Naive thymus-derived CD4-positive, alpha-beta T cell (primary cell): ENCODE data around the gene PIP5K1B. TPM values are rescaled to one million over a fixed set of nuclear protein-coding genes. Genes with fewer than 3 reads are reported as not detected.

Experiments
- ATAC-seq: fragments of 150-1000 bp; cut with Tn5 transposase; 2 replicates; pipeline ENCODE4 v1.10.0; 2021; ENCODE audit warnings: mild to moderate bottlenecking, moderate library complexity
- CTCF ChIA-PET: fragments of 350-600 bp; sonication (Branson Sonifier 250); formaldehyde crosslinking; loops from one replicate; lab custom pipeline; 2021; ENCODE audit warnings: antibody characterized with exemption; lab: Charles Lee
- POLR2A ChIA-PET: fragments of 350-600 bp; sonication (Branson Sonifier 250); formaldehyde crosslinking; loops from one replicate; lab custom pipeline; 2021; ENCODE audit warnings: antibody characterized with exemption, inconsistent platforms; lab: Charles Lee
- DNase-seq, 9 donors: peaks; one replicate each; pipeline versions ENCODE4 v3.0.0 to v3.0.0-alpha.2; 2020 to 2022; ENCODE audit warnings: mixed read lengths in 1 of 9
- H3K27ac ChIP-seq: one replicate; pipeline ENCODE4 v1.7.0; 2013; ENCODE audit warnings: mild to moderate bottlenecking, low read depth, low read length, moderate library complexity
- H3K27me3 ChIP-seq, 2 donors: one replicate each; pipeline ENCODE4 v1.7.0; 2013; ENCODE audit warnings: low read length in 2 of 2, mild to moderate bottlenecking in 2 of 2, moderate library complexity in 2 of 2; ENCODE audit not compliant: control insufficient read depth in 2 of 2, insufficient read depth in 2 of 2
- H3K36me3 ChIP-seq, 3 experiments: 1 replicate in 2 of 3; 2 replicates in 1 of 3; pipeline ENCODE4 v1.7.0; 2013; ENCODE audit warnings: low read length in 3 of 3, mild to moderate bottlenecking in 3 of 3, moderate library complexity in 1 of 3; ENCODE audit not compliant: insufficient read depth in 3 of 3, control insufficient read depth in 2 of 3
- H3K4me1 ChIP-seq, 2 donors: one replicate each; pipeline ENCODE4 v1.7.0; 2013; ENCODE audit warnings: low read length in 2 of 2, mild to moderate bottlenecking in 2 of 2, moderate library complexity in 1 of 2; ENCODE audit not compliant: control insufficient read depth in 2 of 2, insufficient read depth in 2 of 2
- H3K4me3 ChIP-seq: 2 replicates; pipeline ENCODE4 v1.7.0; 2013; ENCODE audit warnings: mild to moderate bottlenecking, low read length
- H3K9me3 ChIP-seq, 3 experiments: 1 replicate in 2 of 3; 2 replicates in 1 of 3; pipeline ENCODE4 v1.7.0; 2013; ENCODE audit warnings: low read length in 3 of 3; ENCODE audit not compliant: control insufficient read depth in 2 of 3
- H3K27ac Mint-ChIP-seq, 9 donors: one replicate each; pipeline ENCODE4 v1.8.0; 2020 to 2022; ENCODE audit warnings: mixed read lengths in 9 of 9, mild to moderate bottlenecking in 8 of 9, moderate library complexity in 5 of 9, inconsistent platforms in 2 of 9
- H3K27me3 Mint-ChIP-seq, 5 donors: one replicate each; pipeline ENCODE4 v1.8.0; 2021 to 2022; ENCODE audit warnings: mixed read lengths in 5 of 5, mild to moderate bottlenecking in 1 of 5
- H3K36me3 Mint-ChIP-seq, 5 donors: one replicate each; pipeline ENCODE4 v1.8.0; 2020 to 2022; ENCODE audit warnings: mixed read lengths in 5 of 5, mild to moderate bottlenecking in 3 of 5, inconsistent platforms in 1 of 5
- H3K4me1 Mint-ChIP-seq, 7 donors: one replicate each; pipeline ENCODE4 v1.8.0; 2020 to 2022; ENCODE audit warnings: mixed read lengths in 7 of 7, mild to moderate bottlenecking in 3 of 7, inconsistent platforms in 1 of 7
- H3K4me3 Mint-ChIP-seq, 10 donors: one replicate each; pipeline ENCODE4 v1.8.0; 2020 to 2022; ENCODE audit warnings: mild to moderate bottlenecking in 10 of 10, mixed read lengths in 10 of 10, moderate library complexity in 6 of 10, inconsistent platforms in 2 of 10
- H3K9me3 Mint-ChIP-seq, 11 donors: one replicate each; pipeline ENCODE4 v1.8.0; 2020 to 2022; ENCODE audit warnings: mixed read lengths in 11 of 11, mild to moderate bottlenecking in 4 of 11, inconsistent platforms in 1 of 11, moderate library complexity in 1 of 11
- intact Hi-C, 2 donors: fragments of 100-400 bp; cut with micrococcal nuclease; formaldehyde crosslinking; loops; one replicate each; pipeline ENCODE4 v1.15.1; 2023
- polyA plus RNA-seq, 2 donors: library from polyadenylated mRNA; unstranded; fragments of 300-500 nt; fragmentation: Illumina TruSeq; gene quantifications; one replicate each; pipeline ENCODE4 v1.2.3, GENCODE V29; 2021
- total RNA-seq, 6 experiments: library from RNA in 5 of 6; stranded (reverse) in 5 of 6; gene quantifications; 1 replicate in 5 of 6; 2 replicates in 1 of 6; pipeline ENCODE4 v1.2.3 and lab custom pipeline; 2021 to 2026

Gene PIP5K1B
- total and polyA plus RNA-seq, 7 experiments from 2014 or later = 0.08 to 4.2 (median 0.54) TPM

DNA sequence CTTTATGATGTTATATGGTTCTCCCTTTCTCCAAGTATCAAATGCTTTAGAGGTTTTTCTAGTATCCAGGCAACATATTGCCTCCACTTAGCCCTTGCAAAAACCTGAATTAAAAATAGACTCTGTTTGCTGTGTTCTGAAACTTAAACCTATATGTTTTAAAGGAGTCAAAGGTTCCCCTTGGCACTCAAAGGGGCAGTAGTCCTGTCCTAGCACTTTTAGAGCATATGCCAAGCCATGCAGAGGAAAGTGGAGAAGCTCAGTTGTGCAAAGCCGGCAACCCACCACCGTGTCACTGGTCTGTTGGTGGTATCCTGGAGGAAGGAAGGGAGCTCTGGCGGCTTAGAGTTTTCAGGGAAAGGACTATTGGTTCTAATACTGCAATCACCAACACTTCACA lies 154.3 kb downstream of the PIP5K1B start:
- H3K36me3 ChIP-seq = no peaks in the 10 kb centered on the region
- Mint-ChIP-seq H3K4me1 (peaks cover 0 to 7% (median 0%) of the 10 kb centered on the region in 7 donors), H3K9me3 (no peaks in the 10 kb centered on the region), H3K27ac (no peak overlapping the region), H3K4me3 (no peak overlapping the region), H3K27me3 (peaks cover 0 to 10% (median 3%) of the 10 kb centered on the region in 5 donors), H3K36me3 (peaks cover 0 to 4% (median 0%) of the 10 kb centered on the region in 5 donors)
- CTCF ChIA-PET = no interaction called here
- H3K9me3 ChIP-seq = no peaks in the 10 kb centered on the region
- POLR2A ChIA-PET = no interaction called here
- ATAC-seq (no peak), DNase-seq (no peak)
- no peak overlapping the region for H3K27ac ChIP-seq
- H3K27me3 ChIP-seq = no peaks in the 10 kb centered on the region
- no peaks in the 10 kb centered on the region for H3K4me1 ChIP-seq
- no peak overlapping the region for H3K4me3 ChIP-seq
- intact Hi-C loops = no loop called here

DNA sequence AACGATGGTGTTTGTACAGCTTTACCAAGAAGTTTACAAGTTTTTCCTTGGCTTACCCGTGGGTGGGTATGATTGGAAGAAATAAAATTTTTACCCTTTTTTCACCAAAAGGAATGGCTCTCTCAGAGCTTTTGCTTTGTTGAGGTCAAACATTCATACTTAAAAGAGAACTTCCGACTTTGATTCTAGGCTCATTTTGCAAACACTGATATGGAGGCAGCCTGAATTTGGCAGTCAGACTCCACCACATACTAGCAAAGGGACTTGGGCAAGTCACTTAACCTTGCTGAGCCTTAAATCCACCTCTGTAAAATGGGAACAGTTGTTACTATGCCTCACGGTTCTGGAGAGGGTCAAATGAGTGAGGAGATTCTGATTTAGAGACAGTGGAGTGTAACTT lies 155.4 kb downstream of the PIP5K1B start:
- no peak overlapping the region for H3K4me3 Mint-ChIP-seq
- peaks cover 0 to 10% (median 3%) of the 10 kb centered on the region in 5 donors for H3K27me3 Mint-ChIP-seq
- ATAC-seq (no peak), DNase-seq (no peak)
- no peak overlapping the region for H3K27ac ChIP-seq
- no peaks in the 10 kb centered on the region for H3K27me3 ChIP-seq
- peaks cover 0 to 4% (median 0%) of the 10 kb centered on the region in 5 donors for H3K36me3 Mint-ChIP-seq
- no peaks in the 10 kb centered on the region for H3K4me1 ChIP-seq
- H3K36me3 ChIP-seq = no peaks in the 10 kb centered on the region
- CTCF ChIA-PET = no interaction called here
- POLR2A ChIA-PET = no interaction called here
- peaks cover 0 to 4% (median 0%) of the 10 kb centered on the region in 7 donors for H3K4me1 Mint-ChIP-seq
- no peak overlapping the region for H3K4me3 ChIP-seq
- intact Hi-C loops = no loop called here
- H3K27ac Mint-ChIP-seq = no peak overlapping the region
- no peaks in the 10 kb centered on the region for H3K9me3 ChIP-seq
- no peaks in the 10 kb centered on the region for H3K9me3 Mint-ChIP-seq

DNA sequence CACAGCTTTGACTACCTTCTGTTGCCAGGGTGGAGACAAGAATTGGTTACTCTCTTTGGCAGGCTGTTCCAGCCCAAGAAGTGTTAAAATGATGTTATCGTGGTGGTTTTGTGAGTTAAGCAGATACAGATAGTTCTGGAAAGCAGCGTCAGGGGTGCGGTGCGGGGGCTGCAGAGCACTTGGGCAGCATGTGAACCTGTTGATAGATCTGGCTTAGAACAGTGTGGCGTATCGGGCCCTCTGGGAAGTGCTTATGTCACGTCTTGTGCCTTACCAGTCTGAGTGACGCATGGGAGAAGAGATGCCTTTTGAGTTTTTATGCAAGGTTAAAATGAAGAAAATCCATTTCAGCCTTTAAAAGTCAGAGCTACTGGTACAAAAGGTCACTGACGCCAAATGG lies 156.4 kb downstream of the PIP5K1B start:
- H3K4me3 ChIP-seq = no peak overlapping the region
- H3K9me3 ChIP-seq = no peaks in the 10 kb centered on the region
- H3K27ac ChIP-seq = no peak overlapping the region
- no peaks in the 10 kb centered on the region for H3K4me1 ChIP-seq
- H3K36me3 ChIP-seq = no peaks in the 10 kb centered on the region
- ChIA-PET CTCF (no interaction called here), POLR2A (no interaction called here)
- Mint-ChIP-seq H3K36me3 (peaks cover 0 to 4% (median 0%) of the 10 kb centered on the region in 5 donors), H3K27ac (no peak overlapping the region), H3K27me3 (peaks cover 0 to 8% (median 3%) of the 10 kb centered on the region in 5 donors), H3K4me3 (no peak overlapping the region), H3K9me3 (no peaks in the 10 kb centered on the region), H3K4me1 (peaks cover 0 to 1% (median 0%) of the 10 kb centered on the region in 7 donors)
- DNase-seq = no peak
- H3K27me3 ChIP-seq = no peaks in the 10 kb centered on the region
- no peak for ATAC-seq
- intact Hi-C loops = no loop called here

DNA sequence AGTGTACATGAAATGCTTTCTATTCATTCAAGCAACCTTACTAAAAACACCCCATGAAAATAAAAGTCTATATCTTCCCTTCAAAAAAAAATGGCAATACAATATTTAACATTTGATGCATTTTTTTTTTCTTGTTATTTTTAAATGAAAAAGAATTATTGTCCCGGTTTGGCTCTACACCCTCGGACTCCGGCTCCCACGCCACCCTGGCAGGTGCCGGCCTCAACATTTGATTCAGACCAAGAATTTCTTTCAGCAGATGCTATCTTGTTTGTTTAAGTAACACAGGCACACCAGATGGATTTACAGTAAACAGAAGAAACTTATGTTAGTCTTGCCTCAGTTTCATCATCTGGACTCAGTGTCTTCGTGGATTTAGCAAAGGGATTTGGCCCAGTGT lies 162.0 kb downstream of the PIP5K1B start:
- no peaks in the 10 kb centered on the region for H3K9me3 ChIP-seq
- Mint-ChIP-seq H3K27me3 (peaks cover 0 to 2% (median 0%) of the 10 kb centered on the region in 5 donors), H3K4me3 (no peak overlapping the region), H3K4me1 (peaks cover 0 to 1% (median 0%) of the 10 kb centered on the region in 7 donors), H3K9me3 (no peaks in the 10 kb centered on the region), H3K36me3 (peaks cover 0 to 4% (median 0%) of the 10 kb centered on the region in 5 donors), H3K27ac (no peak overlapping the region)
- DNase-seq (no peak), ATAC-seq (no peak)
- no peaks in the 10 kb centered on the region for H3K36me3 ChIP-seq
- CTCF ChIA-PET = no interaction called here
- no peak overlapping the region for H3K27ac ChIP-seq
- intact Hi-C loops = no loop called here
- H3K27me3 ChIP-seq = no peaks in the 10 kb centered on the region
- H3K4me3 ChIP-seq = no peak overlapping the region
- POLR2A ChIA-PET = no interaction called here
- H3K4me1 ChIP-seq = no peaks in the 10 kb centered on the region

DNA sequence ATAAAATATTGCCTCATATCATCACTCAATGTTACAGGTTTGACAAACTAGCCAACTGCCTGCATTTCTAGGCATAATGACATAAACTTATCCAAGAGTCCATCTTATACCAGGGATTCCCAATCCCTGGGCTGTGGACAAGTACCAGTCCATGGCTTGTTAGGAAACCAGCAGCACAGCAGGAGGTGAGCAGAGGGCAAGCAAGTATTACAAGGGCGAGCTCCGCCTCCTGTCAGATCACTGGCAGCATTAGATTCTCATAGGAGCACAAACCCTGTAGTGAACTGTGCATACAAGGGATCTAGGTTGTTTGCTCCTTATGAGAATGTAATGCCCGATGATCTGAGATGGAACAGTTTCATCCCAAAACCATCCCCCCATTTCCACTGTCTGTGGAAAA lies 164.0 kb downstream of the PIP5K1B start:
- Histone ChIP-seq H3K9me3 (no peaks in the 10 kb centered on the region), H3K4me1 (no peaks in the 10 kb centered on the region), H3K36me3 (no peaks in the 10 kb centered on the region), H3K4me3 (no peak overlapping the region), H3K27ac (no peak overlapping the region), H3K27me3 (no peaks in the 10 kb centered on the region)
- CTCF ChIA-PET = no interaction called here
- ATAC-seq = no peak
- H3K27ac Mint-ChIP-seq = no peak overlapping the region
- POLR2A ChIA-PET = interaction anchor here (0.6 kb wide), 1 partner anchor 12 kb away, joined by 3 read pairs; no protein-coding TSS in a partner anchor
- intact Hi-C loops = no loop called here
- no peak overlapping the region for H3K4me3 Mint-ChIP-seq
- no peaks in the 10 kb centered on the region for H3K9me3 Mint-ChIP-seq
- no peaks in the 10 kb centered on the region for H3K27me3 Mint-ChIP-seq
- H3K4me1 Mint-ChIP-seq = peaks cover 0 to under 1% (median 0%) of the 10 kb centered on the region in 7 donors
- peaks cover 0 to 2% (median 0%) of the 10 kb centered on the region in 5 donors for H3K36me3 Mint-ChIP-seq
- no peak for DNase-seq

DNA sequence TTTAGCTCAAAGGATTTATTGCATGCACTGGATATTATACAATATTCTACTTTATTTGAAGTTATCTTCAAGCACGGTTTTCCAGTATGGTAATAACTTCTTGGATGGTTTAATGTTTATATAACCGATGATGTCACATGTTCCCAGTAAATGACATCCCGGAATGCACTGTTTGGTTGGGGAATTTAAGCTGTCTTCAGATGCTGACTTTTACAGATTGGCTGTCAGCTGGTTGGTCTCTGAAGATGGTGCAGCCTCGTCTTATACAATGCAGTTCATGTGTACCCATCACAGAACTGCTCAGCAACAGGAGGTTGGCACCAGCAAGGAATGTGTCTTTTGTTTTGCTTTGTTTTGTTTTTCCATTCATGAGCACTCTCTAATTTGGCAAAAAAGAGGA lies 165.0 kb downstream of the PIP5K1B start:
- Histone ChIP-seq H3K9me3 (no peaks in the 10 kb centered on the region), H3K27me3 (no peaks in the 10 kb centered on the region), H3K27ac (no peak overlapping the region), H3K4me3 (no peak overlapping the region), H3K4me1 (no peaks in the 10 kb centered on the region), H3K36me3 (no peaks in the 10 kb centered on the region)
- ChIA-PET CTCF (no interaction called here), POLR2A (no interaction called here)
- no peaks in the 10 kb centered on the region for H3K4me1 Mint-ChIP-seq
- DNase-seq (no peak), ATAC-seq (no peak)
- intact Hi-C loops = no loop called here
- H3K4me3 Mint-ChIP-seq = no peak overlapping the region
- no peaks in the 10 kb centered on the region for H3K36me3 Mint-ChIP-seq
- no peaks in the 10 kb centered on the region for H3K9me3 Mint-ChIP-seq
- no peaks in the 10 kb centered on the region for H3K27me3 Mint-ChIP-seq
- no peak overlapping the region for H3K27ac Mint-ChIP-seq

DNA sequence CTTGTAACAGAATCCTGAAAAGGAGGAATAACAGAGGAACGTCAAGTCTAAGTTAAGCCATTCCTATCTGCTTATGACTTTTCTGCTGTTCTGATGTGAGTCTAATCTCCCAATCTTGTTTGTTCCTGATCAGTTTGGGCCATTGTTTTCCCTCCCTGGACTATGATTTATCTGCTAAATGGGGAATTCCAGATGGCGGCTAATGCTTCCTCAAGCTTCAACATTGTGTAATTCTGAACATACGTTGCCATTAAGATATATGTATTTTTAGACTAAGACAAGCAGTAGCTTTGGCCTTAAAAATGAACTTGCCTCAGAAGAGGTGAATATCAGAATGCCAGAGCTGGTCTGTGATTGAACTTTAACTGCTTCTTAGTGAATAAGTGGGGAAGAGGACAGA lies 166.2 kb downstream of the PIP5K1B start:
- no peaks in the 10 kb centered on the region for H3K4me1 Mint-ChIP-seq
- intact Hi-C loops = no loop called here
- no peak for DNase-seq
- ChIA-PET CTCF (no interaction called here), POLR2A (no interaction called here)
- no peaks in the 10 kb centered on the region for H3K27me3 Mint-ChIP-seq
- H3K27ac Mint-ChIP-seq = no peak overlapping the region
- no peaks in the 10 kb centered on the region for H3K9me3 ChIP-seq
- H3K9me3 Mint-ChIP-seq = no peaks in the 10 kb centered on the region
- no peaks in the 10 kb centered on the region for H3K36me3 ChIP-seq
- H3K36me3 Mint-ChIP-seq = no peaks in the 10 kb centered on the region
- no peaks in the 10 kb centered on the region for H3K4me1 ChIP-seq
- no peak for ATAC-seq
- no peaks in the 10 kb centered on the region for H3K27me3 ChIP-seq
- H3K4me3 Mint-ChIP-seq = no peak overlapping the region
- no peak overlapping the region for H3K4me3 ChIP-seq
- no peak overlapping the region for H3K27ac ChIP-seq
